NT2/D1 (cell line): ENCODE measurements around the gene RNF111.

Experiments
- SUZ12 ChIP-seq: IDR thresholded peaks from 2 replicates; pipeline ENCODE4 v1.6.1; 2011; ENCODE audit not compliant: insufficient read length, insufficient read depth; ENCODE audit errors: extremely low read depth
- YY1 ChIP-seq: IDR thresholded peaks from 2 replicates; pipeline ENCODE4 v1.6.1; 2011; ENCODE audit not compliant: insufficient read length, insufficient read depth
- ZNF274 ChIP-seq: IDR thresholded peaks from 2 replicates; pipeline ENCODE4 v1.6.1; 2011; ENCODE audit warnings: mild to moderate bottlenecking, low read depth, low read length

DNA sequence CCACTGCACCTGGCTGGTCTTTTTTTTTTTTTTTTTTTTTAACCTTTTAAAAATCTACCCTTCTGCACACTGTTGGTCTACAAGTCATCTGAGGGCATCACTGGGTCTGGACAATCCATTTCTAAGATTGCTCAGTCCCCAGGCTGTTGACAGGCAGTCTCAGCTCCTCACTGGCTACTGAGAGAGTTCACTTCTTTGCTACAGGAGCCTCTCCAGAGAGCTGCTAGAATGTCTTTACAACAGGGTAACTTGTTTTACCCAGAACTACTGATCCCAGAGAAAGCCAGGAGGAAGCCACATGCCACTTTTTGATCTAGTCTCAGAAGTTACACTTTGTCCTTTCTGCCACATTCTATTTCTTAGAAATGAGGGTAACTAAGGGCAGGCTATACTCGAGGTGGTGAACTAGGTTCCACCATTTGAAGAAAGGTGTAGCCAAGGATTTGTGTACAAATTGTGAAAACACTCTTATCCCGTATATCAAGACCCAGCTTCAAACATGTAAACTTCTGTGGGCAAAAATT lies 111.8 kb downstream of the RNF111 start:
- TF ChIP-seq YY1 = no peak
- no peak for TF ChIP-seq SUZ12
- no peak for TF ChIP-seq ZNF274
